H1 (cell line): Measurements from ENCODE around the gene TSHZ2. TPM values are rescaled to one million over a fixed set of nuclear protein-coding genes. Genes with fewer than 3 reads are reported as not detected.

ENCODE experiments used
- CTCF ChIA-PET: fragments of 300-600 bp; sonication (Branson Sonifier 250); formaldehyde crosslinking; loops from one replicate; lab custom pipeline; 2021; ENCODE audit not compliant: partially characterized antibody; lab: Charles Lee
- POLR2A ChIA-PET: fragments of 300-600 bp; sonication (Branson Sonifier 250); formaldehyde crosslinking; loops from one replicate; lab custom pipeline; 2021; ENCODE audit warnings: inconsistent platforms; ENCODE audit not compliant: partially characterized antibody; lab: Charles Lee
- DNase-seq, 2 experiments: peaks; one replicate each; pipeline versions ENCODE4 v3.0.0 to v3.0.0-alpha.2; 2010 to 2022; ENCODE audit warnings: low spot score in 2 of 2, low read depth in 1 of 2, mixed read lengths in 1 of 2
- FAIRE-seq: peaks from 2 replicates; lab custom pipeline; 2011; peaks lifted over from hg19 to GRCh38; lab: Jason Lieb, UNC
- H2AFZ ChIP-seq: 2 replicates; pipeline ENCODE4 v1.8.1; 2012; ENCODE audit warnings: low read length, inconsistent platforms
- H2AK5ac ChIP-seq: 2 replicates; pipeline ENCODE4 v1.6.1; 2013; ENCODE audit warnings: low read depth, low read length
- H2BK120ac ChIP-seq: replicated peaks from 2 replicates; pipeline ENCODE3; 2013; ENCODE audit warnings: low read depth, low read length, inconsistent platforms
- H2BK12ac ChIP-seq: 2 replicates; pipeline ENCODE4 v1.6.1; 2013; ENCODE audit warnings: low read depth, low read length
- H2BK15ac ChIP-seq: 2 replicates; pipeline ENCODE4 v1.6.1; 2013; ENCODE audit warnings: low read length
- H2BK20ac ChIP-seq: 2 replicates; pipeline ENCODE4 v1.6.1; 2013; ENCODE audit warnings: low read length
- H2BK5ac ChIP-seq: 2 replicates; pipeline ENCODE4 v1.6.1; 2013; ENCODE audit warnings: low read depth, low read length
- H3K14ac ChIP-seq: 2 replicates; pipeline ENCODE4 v1.6.1; 2013; ENCODE audit warnings: inconsistent platforms; ENCODE audit not compliant: insufficient read length
- H3K18ac ChIP-seq: 2 replicates; pipeline ENCODE4 v1.6.1; 2013; ENCODE audit warnings: low read length; ENCODE audit errors: extremely low read depth
- H3K23ac ChIP-seq: 2 replicates; pipeline ENCODE4 v1.6.1; 2013; ENCODE audit warnings: inconsistent platforms; ENCODE audit not compliant: insufficient read length
- H3K23me2 ChIP-seq: 2 replicates; pipeline ENCODE4 v1.6.1; 2013; ENCODE audit warnings: low read depth, low read length
- H3K27ac ChIP-seq: 2 replicates; pipeline ENCODE4 v1.6.1; 2011; ENCODE audit warnings: low read depth, low read length, inconsistent platforms
- H3K27me3 ChIP-seq, 4 experiments: replicated peaks in 1 of 4; 1 replicate in 1 of 4; 2 replicates in 3 of 4; pipeline versions ENCODE4 v1.6.1 to v1.8.1; 2011 to 2013; ENCODE audit warnings: low read length in 3 of 4, mild to moderate bottlenecking in 3 of 4, inconsistent platforms in 2 of 4, mixed read lengths in 2 of 4, moderate library complexity in 1 of 4; ENCODE audit not compliant: control insufficient read depth in 3 of 4, insufficient read depth in 3 of 4; ENCODE audit errors: extremely low read depth in 1 of 4
- H3K36me3 ChIP-seq, 4 experiments: 2 replicates each; pipeline versions ENCODE4 v1.6.1 to v1.8.1; 2011 to 2013; ENCODE audit warnings: mild to moderate bottlenecking in 4 of 4, low read length in 3 of 4, moderate library complexity in 2 of 4, control low read depth in 1 of 4, inconsistent platforms in 1 of 4; ENCODE audit not compliant: insufficient read depth in 4 of 4, control insufficient read depth in 2 of 4
- H3K4ac ChIP-seq: replicated peaks from 2 replicates; pipeline ENCODE3; 2013; ENCODE audit warnings: low read length, low read depth, mixed read lengths, inconsistent platforms; ENCODE audit not compliant: insufficient read length
- H3K4me1 ChIP-seq, 4 experiments: replicated peaks in 1 of 4; 1 replicate in 1 of 4; 2 replicates in 3 of 4; pipeline versions ENCODE4 v1.6.1 to v1.8.1; 2011 to 2013; ENCODE audit warnings: low read length in 3 of 4, inconsistent platforms in 2 of 4, mixed read lengths in 1 of 4; ENCODE audit not compliant: insufficient read depth in 4 of 4, control insufficient read depth in 3 of 4
- H3K4me2 ChIP-seq, 2 experiments: 2 replicates each; pipeline versions ENCODE4 v1.6.1 to v1.8.1; 2011 to 2013; ENCODE audit warnings: low read depth in 2 of 2, low read length in 2 of 2, control low read depth in 1 of 2, inconsistent platforms in 1 of 2, mild to moderate bottlenecking in 1 of 2; ENCODE audit not compliant: insufficient read depth in 1 of 2
- H3K4me3 ChIP-seq, 4 experiments: fragments of 200-600, 300-600 bp in 1 of 4; sonication (generic), shearing (Covaris generic), sonication (Bioruptor Twin) in 1 of 4; 2 replicates each; pipeline versions ENCODE4 v1.5.1 to v1.8.1; 2011 to 2016; ENCODE audit warnings: low read length in 4 of 4, low read depth in 3 of 4, control low read depth in 2 of 4, inconsistent platforms in 2 of 4, mild to moderate bottlenecking in 2 of 4, mixed read lengths in 1 of 4, moderate library complexity in 1 of 4; ENCODE audit not compliant: insufficient read depth in 2 of 4; ENCODE audit errors: extremely low read depth in 1 of 4
- H3K56ac ChIP-seq: replicated peaks from 2 replicates; pipeline ENCODE3; 2013; ENCODE audit warnings: low read depth, mild to moderate bottlenecking, mixed read lengths, low read length, inconsistent platforms; ENCODE audit not compliant: insufficient read length
- H3K79me1 ChIP-seq: 2 replicates; pipeline ENCODE4 v1.6.1; 2013; ENCODE audit warnings: low read depth, low read length, control low read depth
- H3K79me2 ChIP-seq, 2 experiments: 2 replicates each; pipeline versions ENCODE4 v1.6.1 to v1.8.1; 2012 to 2013; ENCODE audit warnings: low read length in 2 of 2, mild to moderate bottlenecking in 2 of 2, inconsistent platforms in 1 of 2; ENCODE audit not compliant: insufficient read depth in 2 of 2, control insufficient read depth in 1 of 2
- H3K9ac ChIP-seq, 4 experiments: replicated peaks in 1 of 4; 1 replicate in 1 of 4; 2 replicates in 3 of 4; pipeline versions ENCODE4 v1.6.1 to v1.8.1; 2011 to 2013; ENCODE audit warnings: low read depth in 3 of 4, low read length in 3 of 4, control low read depth in 2 of 4, mild to moderate bottlenecking in 2 of 4, moderate library complexity in 2 of 4, inconsistent platforms in 1 of 4; ENCODE audit errors: extremely low read depth in 1 of 4
- H3K9me3 ChIP-seq, 2 experiments: 2 replicates each; pipeline versions ENCODE4 v1.6.1 to v1.8.1; 2012 to 2013; ENCODE audit warnings: mild to moderate bottlenecking in 2 of 2, moderate library complexity in 2 of 2, control low read depth in 1 of 2, inconsistent platforms in 1 of 2, low read depth in 1 of 2, low read length in 1 of 2, mixed read lengths in 1 of 2; ENCODE audit not compliant: insufficient read depth in 2 of 2
- H4K20me1 ChIP-seq, 2 experiments: replicated peaks in 1 of 2; 2 replicates each; pipeline versions ENCODE3 to v1.8.1; 2011 to 2013; ENCODE audit warnings: inconsistent platforms in 2 of 2, low read length in 2 of 2, mild to moderate bottlenecking in 1 of 2; ENCODE audit not compliant: insufficient read depth in 2 of 2, control insufficient read depth in 1 of 2
- H4K5ac ChIP-seq: 2 replicates; pipeline ENCODE4 v1.6.1; 2013; ENCODE audit warnings: low read length, low read depth, mixed read lengths, inconsistent platforms; ENCODE audit not compliant: insufficient read length
- H4K8ac ChIP-seq: 2 replicates; pipeline ENCODE4 v1.8.0; 2013; ENCODE audit warnings: mild to moderate bottlenecking, moderate library complexity, low read length, inconsistent platforms; ENCODE audit not compliant: insufficient read depth; ENCODE audit errors: extremely low read depth
- H4K91ac ChIP-seq: replicated peaks from 2 replicates; pipeline ENCODE3; 2013; ENCODE audit warnings: low read length, mixed read lengths, inconsistent platforms; ENCODE audit not compliant: insufficient read length
- CEBPB ChIP-seq: IDR thresholded peaks from 2 replicates; pipeline ENCODE4 v1.6.1; 2012; ENCODE audit warnings: low read depth, low read length
- CTBP2 ChIP-seq: IDR thresholded peaks from 2 replicates; pipeline ENCODE4 v1.7.0; 2011; ENCODE audit warnings: borderline replicate concordance, mild to moderate bottlenecking, moderate library complexity, mixed read lengths, low read length; ENCODE audit not compliant: insufficient read depth, insufficient read length
- EGR1 ChIP-seq: IDR thresholded peaks from 2 replicates; pipeline ENCODE4 v1.6.1; 2011; ENCODE audit warnings: low read depth, low read length, borderline replicate concordance
- POU5F1 ChIP-seq: IDR thresholded peaks from 2 replicates; pipeline ENCODE4 v1.6.1; 2011; ENCODE audit warnings: low read depth, mild to moderate bottlenecking, low read length, moderate library complexity
- SIN3A ChIP-seq, 2 experiments: IDR thresholded peaks in 1 of 2; conservative IDR thresholded peaks in 1 of 2; 2 replicates each; pipeline ENCODE4 v1.6.1; 2011 to 2012; ENCODE audit warnings: low read length in 2 of 2, improper control_type of control experiment in 1 of 2, low read depth in 1 of 2, mild to moderate bottlenecking in 1 of 2
- SUZ12 ChIP-seq: fragments of 200-600 bp; sonication (generic); IDR thresholded peaks from 2 replicates; pipeline ENCODE4 v1.6.1; 2012; ENCODE audit warnings: mild to moderate bottlenecking, inconsistent platforms, low read length, moderate library complexity, mixed read lengths
- TAF1 ChIP-seq: IDR thresholded peaks from 2 replicates; pipeline ENCODE4 v1.6.1; 2011; ENCODE audit warnings: mild to moderate bottlenecking, low read depth, low read length
- ZNF274 ChIP-seq: IDR thresholded peaks from 2 replicates; pipeline ENCODE4 v1.7.0; 2012; ENCODE audit warnings: low read length, borderline replicate concordance; ENCODE audit errors: extremely low read depth
- WGBS, 2 experiments: shearing (Covaris generic) in 1 of 2; methylation state at CpG; one replicate each; pipeline versions ENCODE4 v1.1.6 to v1.1.7; 2013 to 2015; ENCODE audit warnings: low lambda C conversion rate in 2 of 2, mixed read lengths in 2 of 2, inconsistent platforms in 1 of 2, low coverage in 1 of 2, missing lambda C conversion rate in 1 of 2; ENCODE audit not compliant: insufficient replicate concordance in 2 of 2, insufficient coverage in 1 of 2, insufficient read length in 1 of 2; ENCODE audit errors: extremely low coverage in 1 of 2, missing lambda C conversion rate in 1 of 2; 5-methylcytosine and 5-hydroxymethylcytosine counted together
- polyA plus RNA-seq, 7 experiments: library from polyadenylated mRNA; depleted of rRNA in 3 of 7; stranded (reverse) in 5 of 7; unstranded in 2 of 7; fragments of >200 nt in 5 of 7; fragments of 200-250 nt in 2 of 7; gene quantifications; 1 replicate in 5 of 7; 2 replicates in 1 of 7; 4 replicates in 1 of 7; pipeline versions ENCODE4 v1.2.1 to v1.2.3, GENCODE V29; 2011 to 2013; ENCODE audit warnings: missing spikeins in 2 of 7, mixed read lengths in 2 of 7
- total RNA-seq: library from RNA; stranded (reverse); fragmentation: NEBNext Ultra II Directional; extraction: Animal tissue kit (Norgen Biotek cat#: 25700); gene quantifications from 2 replicates; pipeline ENCODE4 v1.2.1, GENCODE V29; 2021
- TF ChIP-seq, protein P1 (sequence below), 3 experiments: IDR thresholded peaks; 1 replicate in 2 of 3; 2 replicates in 1 of 3; pipeline versions ENCODE4 v1.5.1 to v1.6.1; 2011; ENCODE audit warnings: low read length in 3 of 3, mild to moderate bottlenecking in 3 of 3, inconsistent platforms in 2 of 3, low read depth in 1 of 3, moderate library complexity in 1 of 3; ENCODE audit not compliant: insufficient read depth in 1 of 3; ENCODE audit errors: control extremely low read depth in 1 of 3

TSHZ2 gene
- total and polyA plus RNA-seq, 2 of the 8 experiments (the other 6 are each of a cell fraction or from before 2014, with no cell fraction given) = 0.14 to 0.30 TPM

GRCh38 chr20:53194306-53195290 lies 222.4 kb downstream of the TSHZ2 start:
- no peaks in the 10 kb centered on the region for H3K79me1 ChIP-seq
- no peaks in the 10 kb centered on the region for H4K20me1 ChIP-seq
- H3K79me2 ChIP-seq = no peaks in the 10 kb centered on the region
- H3K9ac ChIP-seq = no peak overlapping the region
- H3K9me3 ChIP-seq = no peaks in the 10 kb centered on the region
- DNase-seq (no peak), FAIRE-seq (no peak)
- H3K4me1 ChIP-seq = peaks cover 0 to 2% (median 0%) of the 10 kb centered on the region in 4 experiments; a peak in 1 of 7 replicates
- H3K4ac ChIP-seq = no peak overlapping the region
- H3K4me3 ChIP-seq = no peak overlapping the region
- H2BK20ac ChIP-seq = no peak overlapping the region
- no peak overlapping the region for H3K4me2 ChIP-seq
- no peak overlapping the region for H4K91ac ChIP-seq
- no peak overlapping the region for H3K56ac ChIP-seq
- no peak overlapping the region for H2BK120ac ChIP-seq
- 77% methylated on average over 11 of the region's 11 CpGs; no CpG with 5 or more reads in 1 of the 2 experiments for WGBS, 2 experiments
- H2BK15ac ChIP-seq = no peak overlapping the region
- no peak overlapping the region for H3K23ac ChIP-seq
- ChIA-PET CTCF (no interaction called here), POLR2A (no interaction called here)
- H3K36me3 ChIP-seq = no peaks in the 10 kb centered on the region
- no peak overlapping the region for H2BK5ac ChIP-seq
- H4K5ac ChIP-seq = no peak overlapping the region
- no peak overlapping the region for H3K27ac ChIP-seq
- no peak overlapping the region for H3K14ac ChIP-seq
- H3K18ac ChIP-seq = no peak overlapping the region
- H2AK5ac ChIP-seq = no peak overlapping the region
- H2BK12ac ChIP-seq = no peak overlapping the region
- no peaks in the 10 kb centered on the region for H3K27me3 ChIP-seq
- no peak overlapping the region for H2AFZ ChIP-seq
- no peaks in the 10 kb centered on the region for H3K23me2 ChIP-seq
- no peak overlapping the region for H4K8ac ChIP-seq
- TF ChIP-seq SIN3A (conservative IDR thresholded peaks at IDR 0.05 in 1 of 2, IDR thresholded peaks at IDR 0.05 in 1 of 2; ENCODE audit: low read depth in 1 of 2, low read length in 2 of 2) = no peak
- no peak for TF ChIP-seq CTBP2
- TF ChIP-seq ZNF274 = no peak
- TF ChIP-seq EGR1 = no peak
- TF ChIP-seq POU5F1 = no peak
- TF ChIP-seq SUZ12 = no peak
- TF ChIP-seq, protein P1, sequence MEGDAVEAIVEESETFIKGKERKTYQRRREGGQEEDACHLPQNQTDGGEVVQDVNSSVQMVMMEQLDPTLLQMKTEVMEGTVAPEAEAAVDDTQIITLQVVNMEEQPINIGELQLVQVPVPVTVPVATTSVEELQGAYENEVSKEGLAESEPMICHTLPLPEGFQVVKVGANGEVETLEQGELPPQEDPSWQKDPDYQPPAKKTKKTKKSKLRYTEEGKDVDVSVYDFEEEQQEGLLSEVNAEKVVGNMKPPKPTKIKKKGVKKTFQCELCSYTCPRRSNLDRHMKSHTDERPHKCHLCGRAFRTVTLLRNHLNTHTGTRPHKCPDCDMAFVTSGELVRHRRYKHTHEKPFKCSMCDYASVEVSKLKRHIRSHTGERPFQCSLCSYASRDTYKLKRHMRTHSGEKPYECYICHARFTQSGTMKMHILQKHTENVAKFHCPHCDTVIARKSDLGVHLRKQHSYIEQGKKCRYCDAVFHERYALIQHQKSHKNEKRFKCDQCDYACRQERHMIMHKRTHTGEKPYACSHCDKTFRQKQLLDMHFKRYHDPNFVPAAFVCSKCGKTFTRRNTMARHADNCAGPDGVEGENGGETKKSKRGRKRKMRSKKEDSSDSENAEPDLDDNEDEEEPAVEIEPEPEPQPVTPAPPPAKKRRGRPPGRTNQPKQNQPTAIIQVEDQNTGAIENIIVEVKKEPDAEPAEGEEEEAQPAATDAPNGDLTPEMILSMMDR (IDR thresholded peaks at IDR 0.05; ENCODE audit: control extremely low read depth in 1 of 3, insufficient read depth in 1 of 3, low read depth in 1 of 3, low read length in 3 of 3) = peak in 2 of 3 experiments; percentile 8 to 14; a peak in 2 of 4 replicates
- TF ChIP-seq CEBPB = no peak
- TF ChIP-seq TAF1 = no peak
